DOHH2 (cell line): ENCODE data around the gene COX6B2.

Experiments used
- H3F3A ChIP-seq: fragments of 200-600 bp; sonication (generic), shearing (Covaris generic); 2 replicates; pipeline ENCODE4 v1.6.0; 2016; ENCODE audit warnings: antibody characterized with exemption, mild to moderate bottlenecking; ENCODE audit not compliant: control insufficient read depth, insufficient read depth
- H3K27ac ChIP-seq: fragments of 200-600 bp; sonication (generic); 2 replicates; pipeline ENCODE4 v1.5.1; 2014; ENCODE audit warnings: low read depth, mild to moderate bottlenecking, low read length, moderate library complexity
- H3K27me3 ChIP-seq: fragments of 200-600 bp; sonication (generic); 2 replicates; pipeline ENCODE4 v1.6.1; 2014; ENCODE audit warnings: mild to moderate bottlenecking, low read length, mixed read lengths; ENCODE audit not compliant: control insufficient read depth
- H3K36me3 ChIP-seq: fragments of 200-600 bp; sonication (generic); 2 replicates; pipeline ENCODE4 v1.6.1; 2014; ENCODE audit warnings: mild to moderate bottlenecking, low read length, moderate library complexity, mixed read lengths; ENCODE audit not compliant: control insufficient read depth
- H3K4me1 ChIP-seq: fragments of 200-600 bp; sonication (generic); 2 replicates; pipeline ENCODE4 v1.6.1; 2014; ENCODE audit warnings: mild to moderate bottlenecking, low read length, mixed read lengths; ENCODE audit not compliant: control insufficient read depth
- H3K4me2 ChIP-seq: fragments of 200-600 bp; sonication (generic); 2 replicates; pipeline ENCODE4 v1.6.0; 2014; ENCODE audit warnings: mild to moderate bottlenecking, low read length, moderate library complexity
- H3K4me3 ChIP-seq: fragments of 200-600 bp; sonication (generic); 2 replicates; pipeline ENCODE4 v1.5.1; 2014; ENCODE audit warnings: mild to moderate bottlenecking, low read length, mixed read lengths
- H3K79me2 ChIP-seq: fragments of 200-600 bp; sonication (generic); 2 replicates; pipeline ENCODE4 v1.6.1; 2014; ENCODE audit warnings: mild to moderate bottlenecking, low read length, mixed read lengths; ENCODE audit not compliant: control insufficient read depth
- H3K9me2 ChIP-seq: fragments of 200-600 bp; sonication (generic); replicated peaks from 2 replicates; pipeline ENCODE4 v1.6.1; 2014; ENCODE audit warnings: mild to moderate bottlenecking, low read length, mixed read lengths; ENCODE audit not compliant: control insufficient read depth
- H3K9me3 ChIP-seq: fragments of 200-600 bp; sonication (generic); 2 replicates; pipeline ENCODE4 v1.6.1; 2014; ENCODE audit warnings: antibody characterized with exemption, low read length, mixed read lengths; ENCODE audit not compliant: control insufficient read depth, insufficient read depth
- H4K20me1 ChIP-seq: fragments of 200-600 bp; sonication (generic); 2 replicates; pipeline ENCODE4 v1.6.0; 2014; ENCODE audit warnings: low read depth, mild to moderate bottlenecking, antibody characterized with exemption, low read length, moderate library complexity; ENCODE audit not compliant: control insufficient read depth, insufficient read depth
- CTCF ChIP-seq: fragments of 200-600 bp; sonication (generic); IDR thresholded peaks from one replicate; pipeline ENCODE4 v1.5.1; 2014; ENCODE audit warnings: antibody characterized with exemption, mild to moderate bottlenecking, low read depth, low read length; ENCODE audit not compliant: poor library complexity, severe bottlenecking
- EZH2phosphoT487 ChIP-seq: fragments of 200-600 bp; sonication (generic); IDR thresholded peaks from 2 replicates; pipeline ENCODE4 v1.6.1; 2017; ENCODE audit warnings: borderline replicate concordance, mild to moderate bottlenecking, antibody characterized with exemption, low read length, moderate library complexity, mixed read lengths

COX6B2 gene

DNA sequence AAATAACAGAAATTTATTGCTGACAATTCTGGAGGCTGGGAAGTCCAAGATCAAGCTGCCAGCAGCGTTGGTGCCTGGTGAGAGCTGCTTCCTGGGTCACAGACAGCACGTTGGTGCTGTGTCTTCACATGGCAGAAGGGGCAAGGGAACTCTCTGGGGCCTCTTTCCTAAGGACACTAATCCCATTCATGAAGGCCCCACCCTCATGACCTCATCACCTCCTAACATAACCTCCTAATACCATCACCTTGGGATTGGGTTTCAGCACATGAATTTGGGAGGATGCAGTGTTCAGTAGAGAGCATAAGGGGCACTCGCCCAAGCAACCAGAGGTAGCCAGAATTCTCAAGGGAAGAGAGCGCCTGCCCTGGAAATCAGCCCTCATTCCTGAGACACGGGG lies 45.1 kb downstream of the COX6B2 start:
- TF ChIP-seq CTCF: no peak
- no peak for TF ChIP-seq EZH2phosphoT487
- Histone ChIP-seq H3K36me3 (no peaks in the 10 kb centered on the region), H3F3A (no peaks in the 10 kb centered on the region), H3K9me3 (no peaks in the 10 kb centered on the region), H3K9me2 (no peaks in the 10 kb centered on the region), H3K27ac (no peak overlapping the region), H3K4me1 (peaks cover 38% of the 10 kb centered on the region), H3K4me2 (peak overlapping the region; percentile 37; the same call in 1 of the 2 replicates), H4K20me1 (no peaks in the 10 kb centered on the region), H3K4me3 (no peak overlapping the region), H3K27me3 (no peaks in the 10 kb centered on the region; the same call in 1 of the 2 replicates), H3K79me2 (no peaks in the 10 kb centered on the region)

GRCh38 chr19:55308281-55308680 lies 46.2 kb downstream of the COX6B2 start:
- Histone ChIP-seq H3K79me2 (no peaks in the 10 kb centered on the region), H3K4me3 (no peak overlapping the region), H3K9me3 (no peaks in the 10 kb centered on the region), H3K4me1 (peaks cover 38% of the 10 kb centered on the region), H3K36me3 (no peaks in the 10 kb centered on the region), H3K4me2 (peak overlapping the region; percentile 51), H3K27me3 (no peaks in the 10 kb centered on the region; the same call in 1 of the 2 replicates), H4K20me1 (no peaks in the 10 kb centered on the region), H3F3A (no peaks in the 10 kb centered on the region), H3K27ac (no peak overlapping the region; the same call in 1 of the 2 replicates), H3K9me2 (no peaks in the 10 kb centered on the region)
- TF ChIP-seq CTCF (no peak), EZH2phosphoT487 (no peak)

GRCh38 chr19:55306712-55307111 lies 47.8 kb downstream of the COX6B2 start:
- Histone ChIP-seq H3K4me1 (peaks cover 44% of the 10 kb centered on the region), H3K27ac (no peak overlapping the region), H3K4me2 (no peak overlapping the region), H3K4me3 (no peak overlapping the region), H3K9me2 (no peaks in the 10 kb centered on the region), H3K79me2 (no peaks in the 10 kb centered on the region), H3K27me3 (no peaks in the 10 kb centered on the region; the same call in 1 of the 2 replicates), H3K9me3 (no peaks in the 10 kb centered on the region), H3K36me3 (no peaks in the 10 kb centered on the region), H3F3A (no peaks in the 10 kb centered on the region), H4K20me1 (no peaks in the 10 kb centered on the region)
- TF ChIP-seq EZH2phosphoT487: no peak
- TF ChIP-seq CTCF: no peak
